Astrocyte (in vitro differentiated cells and primary cell): ENCODE results near the gene IKZF2.

ENCODE experiments used
- EZH2 ChIP-seq: IDR thresholded peaks from 2 replicates; pipeline ENCODE4 v1.6.1; 2012; ENCODE audit warnings: mild to moderate bottlenecking, low read length, inconsistent platforms; ENCODE audit not compliant: insufficient read depth
- TF ChIP-seq, protein P1 (sequence below): IDR thresholded peaks from 2 replicates; pipeline ENCODE4 v1.5.1; 2011; ENCODE audit warnings: low read depth, mild to moderate bottlenecking, inconsistent platforms, low read length, moderate library complexity; ENCODE audit not compliant: insufficient read depth

GRCh38 chr2:213137064-213137463 lies 14.3 kb downstream of the IKZF2 start:
- TF ChIP-seq, protein P1, sequence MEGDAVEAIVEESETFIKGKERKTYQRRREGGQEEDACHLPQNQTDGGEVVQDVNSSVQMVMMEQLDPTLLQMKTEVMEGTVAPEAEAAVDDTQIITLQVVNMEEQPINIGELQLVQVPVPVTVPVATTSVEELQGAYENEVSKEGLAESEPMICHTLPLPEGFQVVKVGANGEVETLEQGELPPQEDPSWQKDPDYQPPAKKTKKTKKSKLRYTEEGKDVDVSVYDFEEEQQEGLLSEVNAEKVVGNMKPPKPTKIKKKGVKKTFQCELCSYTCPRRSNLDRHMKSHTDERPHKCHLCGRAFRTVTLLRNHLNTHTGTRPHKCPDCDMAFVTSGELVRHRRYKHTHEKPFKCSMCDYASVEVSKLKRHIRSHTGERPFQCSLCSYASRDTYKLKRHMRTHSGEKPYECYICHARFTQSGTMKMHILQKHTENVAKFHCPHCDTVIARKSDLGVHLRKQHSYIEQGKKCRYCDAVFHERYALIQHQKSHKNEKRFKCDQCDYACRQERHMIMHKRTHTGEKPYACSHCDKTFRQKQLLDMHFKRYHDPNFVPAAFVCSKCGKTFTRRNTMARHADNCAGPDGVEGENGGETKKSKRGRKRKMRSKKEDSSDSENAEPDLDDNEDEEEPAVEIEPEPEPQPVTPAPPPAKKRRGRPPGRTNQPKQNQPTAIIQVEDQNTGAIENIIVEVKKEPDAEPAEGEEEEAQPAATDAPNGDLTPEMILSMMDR, result no peak
- no peak for TF ChIP-seq EZH2
